H1 (cell line): Measurements from ENCODE around the gene TSPAN15. TPM values are rescaled to one million over a fixed set of nuclear protein-coding genes. Genes with fewer than 3 reads are reported as not detected.

ENCODE experiments used
- ASH2L ChIP-seq: fragments of 200-600, 300-600 bp; sonication (generic); IDR thresholded peaks from one replicate; pipeline ENCODE4 v1.7.1; 2017; ENCODE audit warnings: low read length
- CBX8 ChIP-seq: fragments of 300-800, 300-1000 bp; sonication (generic); IDR thresholded peaks from 2 replicates; pipeline ENCODE4 v1.7.1; 2016; ENCODE audit warnings: low read depth, low read length, borderline replicate concordance
- CEBPB ChIP-seq: IDR thresholded peaks from 2 replicates; pipeline ENCODE4 v1.6.1; 2012; ENCODE audit warnings: low read depth, low read length
- CREB1 ChIP-seq: IDR thresholded peaks from 2 replicates; pipeline ENCODE4 v1.6.1; 2012; ENCODE audit warnings: inconsistent platforms
- EZH2 ChIP-seq: fragments of 200-600 bp; sonication (generic); IDR thresholded peaks from 2 replicates; pipeline ENCODE4 v1.7.1; 2012; ENCODE audit warnings: low read depth, mild to moderate bottlenecking, moderate library complexity, low read length, inconsistent platforms; ENCODE audit not compliant: severe bottlenecking
- GABPA ChIP-seq: IDR thresholded peaks from 2 replicates; pipeline ENCODE4 v1.6.1; 2011; ENCODE audit warnings: mild to moderate bottlenecking, low read length, moderate library complexity, borderline replicate concordance; ENCODE audit not compliant: insufficient read depth
- HDAC2 ChIP-seq, 2 experiments: fragments of 300-600 bp in 1 of 2; sonication (generic) in 1 of 2; IDR thresholded peaks; 2 replicates each; pipeline ENCODE4 v1.6.1; 2011 to 2012; ENCODE audit warnings: low read depth in 2 of 2, low read length in 2 of 2, mild to moderate bottlenecking in 2 of 2, moderate library complexity in 2 of 2, borderline replicate concordance in 1 of 2, inconsistent platforms in 1 of 2
- HDAC6 ChIP-seq: IDR thresholded peaks from one replicate; pipeline ENCODE4 v1.7.1; 2012; ENCODE audit warnings: low read depth, mild to moderate bottlenecking, inconsistent platforms, low read length, moderate library complexity
- JUND ChIP-seq: IDR thresholded peaks from 2 replicates; pipeline ENCODE4 v1.6.1; 2011; ENCODE audit warnings: mild to moderate bottlenecking, improper control_type of control experiment, low read length
- KDM5A ChIP-seq: fragments of 200-600 bp; IDR thresholded peaks from 2 replicates; pipeline ENCODE4 v1.7.1; 2012; ENCODE audit warnings: mild to moderate bottlenecking, low read length, inconsistent platforms, mixed read lengths
- NRF1 ChIP-seq: IDR thresholded peaks from 2 replicates; pipeline ENCODE4 v1.6.1; 2011; ENCODE audit warnings: mild to moderate bottlenecking, low read depth, low read length, improper control_type of control experiment
- RAD21 ChIP-seq, 2 experiments: IDR thresholded peaks in 1 of 2; conservative IDR thresholded peaks in 1 of 2; 2 replicates each; pipeline ENCODE4 v1.6.1; 2011; ENCODE audit warnings: low read depth in 2 of 2, low read length in 2 of 2, improper control_type of control experiment in 1 of 2, inconsistent platforms in 1 of 2, mild to moderate bottlenecking in 1 of 2, moderate library complexity in 1 of 2
- RXRA ChIP-seq: IDR thresholded peaks from 2 replicates; pipeline ENCODE4 v1.6.1; 2011; ENCODE audit warnings: low read depth, mild to moderate bottlenecking, low read length, moderate library complexity; ENCODE audit not compliant: insufficient read depth
- SAP30 ChIP-seq: fragments of 300-600 bp; sonication (generic); IDR thresholded peaks from 2 replicates; pipeline ENCODE4 v1.7.1; 2012; ENCODE audit warnings: low read length, moderate library complexity, mild to moderate bottlenecking, inconsistent platforms; ENCODE audit not compliant: insufficient read depth, insufficient replicate concordance
- SIX5 ChIP-seq: IDR thresholded peaks from 2 replicates; pipeline ENCODE4 v1.6.1; 2011; ENCODE audit warnings: mild to moderate bottlenecking, low read depth, low read length
- SP4 ChIP-seq: IDR thresholded peaks from 2 replicates; pipeline ENCODE4 v1.6.1; 2012; ENCODE audit warnings: low read length, inconsistent platforms
- SRF ChIP-seq: IDR thresholded peaks from 2 replicates; pipeline ENCODE4 v1.6.1; 2011; ENCODE audit warnings: mild to moderate bottlenecking, low read depth, low read length, moderate library complexity
- TAF1 ChIP-seq: IDR thresholded peaks from 2 replicates; pipeline ENCODE4 v1.6.1; 2011; ENCODE audit warnings: mild to moderate bottlenecking, low read depth, low read length
- TBP ChIP-seq: IDR thresholded peaks from 2 replicates; pipeline ENCODE4 v1.6.1; 2011; ENCODE audit warnings: low read depth, low read length, improper control_type of control experiment
- YY1 ChIP-seq: IDR thresholded peaks from 2 replicates; pipeline ENCODE4 v1.6.1; 2011; ENCODE audit warnings: low read depth, mild to moderate bottlenecking, low read length
- polyA plus RNA-seq, 7 experiments: library from polyadenylated mRNA; depleted of rRNA in 3 of 7; stranded (reverse) in 5 of 7; unstranded in 2 of 7; fragments of >200 nt in 5 of 7; fragments of 200-250 nt in 2 of 7; gene quantifications; 1 replicate in 5 of 7; 2 replicates in 1 of 7; 4 replicates in 1 of 7; pipeline versions ENCODE4 v1.2.1 to v1.2.3, GENCODE V29; 2011 to 2013; ENCODE audit warnings: missing spikeins in 2 of 7, mixed read lengths in 2 of 7
- total RNA-seq: library from RNA; stranded (reverse); fragmentation: NEBNext Ultra II Directional; extraction: Animal tissue kit (Norgen Biotek cat#: 25700); gene quantifications from 2 replicates; pipeline ENCODE4 v1.2.1, GENCODE V29; 2021
- TF ChIP-seq, protein P1 (sequence below): IDR thresholded peaks from 2 replicates; pipeline ENCODE4 v1.6.1; 2011; ENCODE audit warnings: low read depth, mild to moderate bottlenecking, low read length; ENCODE audit not compliant: insufficient read depth
- TF ChIP-seq, protein P2 (sequence below): IDR thresholded peaks from 2 replicates; pipeline ENCODE4 v1.6.1; 2012; ENCODE audit warnings: inconsistent platforms

Gene TSPAN15
- total and polyA plus RNA-seq, 2 of the 8 experiments (the other 6 are each of a cell fraction or from before 2014, with no cell fraction given): 9.7 to 20.0 TPM

DNA sequence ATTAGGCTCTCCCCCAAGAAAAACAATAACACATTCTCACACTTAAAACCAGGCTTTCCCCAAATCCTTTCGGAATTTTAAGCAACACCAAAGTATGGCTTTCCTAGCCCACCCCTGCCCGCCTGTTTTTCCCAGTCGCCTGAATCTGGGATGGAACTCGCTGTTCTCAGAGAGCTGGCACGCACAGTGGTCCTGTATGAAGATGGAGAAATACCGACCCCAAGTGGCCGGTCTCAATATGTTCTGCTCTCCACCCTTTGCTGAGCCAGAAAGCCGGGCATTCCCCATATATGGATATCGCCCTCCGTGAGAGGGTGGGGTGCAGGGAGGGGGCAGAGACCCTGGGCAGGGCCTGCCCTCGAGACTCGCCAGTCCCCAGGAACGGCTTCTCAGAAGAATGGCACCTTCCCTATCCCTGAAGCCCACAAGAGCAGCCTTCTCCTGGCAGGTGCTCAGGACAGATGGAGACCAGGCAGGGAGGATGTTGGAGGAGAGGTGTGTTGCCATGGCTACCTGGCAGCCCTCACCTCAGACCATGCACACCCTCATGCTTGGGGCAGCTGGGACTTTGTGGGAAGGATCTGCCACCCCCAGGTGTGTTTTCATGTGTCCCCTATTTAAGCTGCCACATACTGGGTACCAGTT, 37.9 kb upstream of the TSPAN15 start (continued):
- TF ChIP-seq SP4 (no peak), HDAC6 (no peak), SAP30 (no peak), YY1 (peak; percentile 60; the same call in 1 of the 2 replicates), CEBPB (no peak), JUND (no peak), CREB1 (no peak), HDAC2 (IDR thresholded peaks at IDR 0.05; ENCODE audit: borderline replicate concordance in 1 of 2, low read depth in 2 of 2, low read length in 2 of 2) (0 out of 4 replicates have a peak, but pooled peaks of 1 of the 2 experiments have one; percentile 17), TAF1 (no peak), RAD21 (IDR thresholded peaks at IDR 0.05 in 1 of 2, conservative IDR thresholded peaks at IDR 0.05 in 1 of 2; ENCODE audit: low read depth in 2 of 2, low read length in 2 of 2) (peak; percentile 89 to 91), TBP (no peak), KDM5A (no peak), CBX8 (no peak), SIX5 (no peak), GABPA (no peak), ASH2L (no peak), EZH2 (no peak), SRF (peak; percentile 96), NRF1 (no peak), RXRA (no peak)
- TF ChIP-seq, protein P1, sequence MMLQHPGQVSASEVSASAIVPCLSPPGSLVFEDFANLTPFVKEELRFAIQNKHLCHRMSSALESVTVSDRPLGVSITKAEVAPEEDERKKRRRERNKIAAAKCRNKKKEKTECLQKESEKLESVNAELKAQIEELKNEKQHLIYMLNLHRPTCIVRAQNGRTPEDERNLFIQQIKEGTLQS: no peak
- TF ChIP-seq, protein P2, sequence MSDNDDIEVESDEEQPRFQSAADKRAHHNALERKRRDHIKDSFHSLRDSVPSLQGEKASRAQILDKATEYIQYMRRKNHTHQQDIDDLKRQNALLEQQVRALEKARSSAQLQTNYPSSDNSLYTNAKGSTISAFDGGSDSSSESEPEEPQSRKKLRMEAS: no peak
